ENCODE results near the gene HEG1. TPM values are rescaled to one million over a fixed set of nuclear protein-coding genes. Genes with fewer than 3 reads are reported as not detected.

Gene HEG1
- 114 and 117 TPM in 2 replicates for total RNA-seq

GRCh38 chr3:125055913-125056745 lies at the start of gene HEG1:
TSS of gene HEG1 (minus strand) at chr3:125055997. CDS start at chr3:125055890, 107 bp downstream.
- DNase-seq (ENCODE audit: insufficient read length, low spot score, missing footprints), result peak; percentile 96
- H4K20me1 ChIP-seq (ENCODE audit: insufficient read depth, low read length), result peaks cover 9% of the 10 kb centered on the region
- H3K27me3 ChIP-seq (ENCODE audit: insufficient read depth, low read length), result no peaks in the 10 kb centered on the region
- TF ChIP-seq CTCF (IDR thresholded peaks at IDR 0.05; ENCODE audit: extremely low read depth, low read depth, low read length), result no peak
- H2AFZ ChIP-seq (ENCODE audit: low read length), result no peak within 1 kb of the TSS
- H3K79me2 ChIP-seq (ENCODE audit: insufficient read depth, low read length), result peaks cover 35% of the 10 kb centered on the region
- H3K27ac ChIP-seq (ENCODE audit: low read depth, low read length), result peak within 1 kb of the TSS; percentile 99
- H3K4me3 ChIP-seq (ENCODE audit: insufficient read depth, low read length), result peak within 1 kb of the TSS; percentile 72
- H3K36me3 ChIP-seq (ENCODE audit: insufficient read depth, low read length), result peaks cover 6% of the 10 kb centered on the region
- peak within 1 kb of the TSS; percentile 79 for H3K4me2 ChIP-seq (ENCODE audit: insufficient read depth, low read length)
- H3K9me3 ChIP-seq (ENCODE audit: low read depth, low read length), result no peaks in the 10 kb centered on the region
- H3K4me1 ChIP-seq (ENCODE audit: insufficient read depth, low read length), result peaks cover 50% of the 10 kb centered on the region

- no peak for TF ChIP-seq CTCF (IDR thresholded peaks at IDR 0.05; ENCODE audit: extremely low read depth, low read depth, low read length)
- Histone ChIP-seq H3K27me3 (ENCODE audit: insufficient read depth, low read length) (no peaks in the 10 kb centered on the region), H3K4me1 (ENCODE audit: insufficient read depth, low read length) (peaks cover 29% of the 10 kb centered on the region), H3K9me3 (ENCODE audit: low read depth, low read length) (no peaks in the 10 kb centered on the region), H3K79me2 (ENCODE audit: insufficient read depth, low read length) (no peaks in the 10 kb centered on the region), H2AFZ (ENCODE audit: low read length) (no peak overlapping the region), H3K27ac (ENCODE audit: low read depth, low read length) (no peak overlapping the region), H3K4me3 (ENCODE audit: insufficient read depth, low read length) (no peak overlapping the region), H3K36me3 (ENCODE audit: insufficient read depth, low read length) (no peaks in the 10 kb centered on the region), H4K20me1 (ENCODE audit: insufficient read depth, low read length) (no peaks in the 10 kb centered on the region), H3K4me2 (ENCODE audit: insufficient read depth, low read length) (no peak overlapping the region)
- DNase-seq (ENCODE audit: insufficient read length, low spot score, missing footprints), result no peak
Measured at GRCh38 chr3:125105116-125105515, 49.3 kb upstream of the HEG1 start.

- no peak overlapping the region for H3K27ac ChIP-seq (ENCODE audit: low read depth, low read length)
- TF ChIP-seq CTCF (IDR thresholded peaks at IDR 0.05; ENCODE audit: extremely low read depth, low read depth, low read length), result no peak
- peaks cover 24% of the 10 kb centered on the region for H3K4me1 ChIP-seq (ENCODE audit: insufficient read depth, low read length)
- H3K4me3 ChIP-seq (ENCODE audit: insufficient read depth, low read length), result no peak overlapping the region
- no peak overlapping the region for H3K4me2 ChIP-seq (ENCODE audit: insufficient read depth, low read length)
- no peaks in the 10 kb centered on the region for H3K36me3 ChIP-seq (ENCODE audit: insufficient read depth, low read length)
- H3K9me3 ChIP-seq (ENCODE audit: low read depth, low read length), result no peaks in the 10 kb centered on the region
- H4K20me1 ChIP-seq (ENCODE audit: insufficient read depth, low read length), result no peaks in the 10 kb centered on the region
- no peaks in the 10 kb centered on the region for H3K27me3 ChIP-seq (ENCODE audit: insufficient read depth, low read length)
- no peak overlapping the region for H2AFZ ChIP-seq (ENCODE audit: low read length)
- no peaks in the 10 kb centered on the region for H3K79me2 ChIP-seq (ENCODE audit: insufficient read depth, low read length)
- peak; percentile 34 for DNase-seq (ENCODE audit: insufficient read length, low spot score, missing footprints)
Measured at GRCh38 chr3:125104639-125105038, 48.8 kb upstream of the HEG1 start.

- Histone ChIP-seq H3K79me2 (ENCODE audit: insufficient read depth, low read length) (no peaks in the 10 kb centered on the region), H2AFZ (ENCODE audit: low read length) (no peak overlapping the region), H3K36me3 (ENCODE audit: insufficient read depth, low read length) (no peaks in the 10 kb centered on the region), H3K27me3 (ENCODE audit: insufficient read depth, low read length) (no peaks in the 10 kb centered on the region), H3K9me3 (ENCODE audit: low read depth, low read length) (no peaks in the 10 kb centered on the region), H4K20me1 (ENCODE audit: insufficient read depth, low read length) (no peaks in the 10 kb centered on the region), H3K4me2 (ENCODE audit: insufficient read depth, low read length) (no peak overlapping the region), H3K4me1 (ENCODE audit: insufficient read depth, low read length) (peaks cover 16% of the 10 kb centered on the region), H3K4me3 (ENCODE audit: insufficient read depth, low read length) (no peak overlapping the region), H3K27ac (ENCODE audit: low read depth, low read length) (no peak overlapping the region)
- no peak for DNase-seq (ENCODE audit: insufficient read length, low spot score, missing footprints)
- no peak for TF ChIP-seq CTCF (IDR thresholded peaks at IDR 0.05; ENCODE audit: extremely low read depth, low read depth, low read length)
Measured at GRCh38 chr3:125103406-125103805, 47.6 kb upstream of the HEG1 start.
